Measurements from ENCODE around the gene SASH1. TPM values are rescaled to one million over a fixed set of nuclear protein-coding genes. Genes with fewer than 3 reads are reported as not detected.
A peak's percentile ranks its signal among the peaks of the same experiment; 100 is the strongest.

Gene SASH1
- total RNA-seq, 1 donor from 2014 or later = 86.4 TPM

DNA sequence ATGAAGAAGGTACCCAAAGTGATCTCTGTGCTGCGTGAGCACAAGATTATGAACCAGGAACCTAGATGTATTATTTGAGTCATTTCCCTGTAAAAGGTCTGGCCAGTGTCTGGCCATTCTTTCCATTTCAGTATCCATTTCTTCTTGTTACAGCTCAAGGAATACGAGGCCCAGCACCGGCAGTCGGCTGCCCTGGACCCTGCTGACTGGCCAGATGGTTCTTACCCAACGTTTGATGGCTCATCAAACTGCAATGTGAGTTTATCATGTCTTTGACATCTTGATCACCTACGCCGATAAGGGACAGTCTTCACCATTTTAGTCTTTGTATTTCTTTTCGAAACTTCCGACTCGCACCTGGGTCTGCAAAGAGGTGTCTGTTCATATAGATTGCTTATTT, 144.8 kb downstream of the SASH1 start:
- Histone ChIP-seq H3K4me1 (no peaks in the 10 kb centered on the region), H3K27ac (no peak overlapping the region), H3K36me3 (peaks cover 0 to 9% of the 10 kb centered on the region in 2 donors), H3K27me3 (no peaks in the 10 kb centered on the region), H3K9me3 (no peaks in the 10 kb centered on the region), H3K4me3 (no peak overlapping the region)
- DNase-seq (ENCODE audit: extremely low spot score in 2 of 2) = no peak
- intact Hi-C loops (cut with DNase I) = no loop called here
- TF ChIP-seq POLR2AphosphoS5 (IDR thresholded peaks at IDR 0.05; ENCODE audit: insufficient read depth in 1 of 2, low read depth in 1 of 2) = no peak
- TF ChIP-seq POLR2A (IDR thresholded peaks at IDR 0.05) = no peak
- TF ChIP-seq, protein P1, sequence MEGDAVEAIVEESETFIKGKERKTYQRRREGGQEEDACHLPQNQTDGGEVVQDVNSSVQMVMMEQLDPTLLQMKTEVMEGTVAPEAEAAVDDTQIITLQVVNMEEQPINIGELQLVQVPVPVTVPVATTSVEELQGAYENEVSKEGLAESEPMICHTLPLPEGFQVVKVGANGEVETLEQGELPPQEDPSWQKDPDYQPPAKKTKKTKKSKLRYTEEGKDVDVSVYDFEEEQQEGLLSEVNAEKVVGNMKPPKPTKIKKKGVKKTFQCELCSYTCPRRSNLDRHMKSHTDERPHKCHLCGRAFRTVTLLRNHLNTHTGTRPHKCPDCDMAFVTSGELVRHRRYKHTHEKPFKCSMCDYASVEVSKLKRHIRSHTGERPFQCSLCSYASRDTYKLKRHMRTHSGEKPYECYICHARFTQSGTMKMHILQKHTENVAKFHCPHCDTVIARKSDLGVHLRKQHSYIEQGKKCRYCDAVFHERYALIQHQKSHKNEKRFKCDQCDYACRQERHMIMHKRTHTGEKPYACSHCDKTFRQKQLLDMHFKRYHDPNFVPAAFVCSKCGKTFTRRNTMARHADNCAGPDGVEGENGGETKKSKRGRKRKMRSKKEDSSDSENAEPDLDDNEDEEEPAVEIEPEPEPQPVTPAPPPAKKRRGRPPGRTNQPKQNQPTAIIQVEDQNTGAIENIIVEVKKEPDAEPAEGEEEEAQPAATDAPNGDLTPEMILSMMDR (IDR thresholded peaks at IDR 0.05) = no peak

DNA sequence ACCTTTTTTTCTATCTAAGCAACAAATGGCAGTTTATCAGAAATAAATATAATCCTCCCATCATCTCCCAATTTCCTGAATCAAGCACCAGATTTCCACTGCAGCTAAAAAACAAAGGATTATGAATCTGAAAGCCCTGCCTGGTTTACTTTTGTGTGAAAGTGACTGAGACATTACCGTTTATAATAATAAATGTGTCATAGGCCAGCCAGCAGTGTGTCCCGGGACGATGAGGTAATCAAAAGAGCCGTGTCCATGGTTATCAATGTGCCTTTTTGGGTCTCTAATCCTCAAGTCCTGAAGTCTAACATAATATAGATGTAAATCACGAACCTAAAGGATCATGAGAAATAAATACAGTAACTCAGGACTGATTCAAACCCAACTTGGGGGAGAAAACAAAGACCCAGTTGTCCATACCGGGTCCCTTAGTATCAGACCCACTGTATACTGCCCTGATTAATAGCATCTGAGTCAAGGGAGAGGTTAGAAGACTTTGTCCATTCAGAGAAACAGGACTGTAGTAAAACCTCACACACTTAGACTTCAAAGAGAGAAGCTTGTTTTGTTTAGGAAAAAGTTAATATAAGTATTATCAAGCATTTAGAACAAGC, 149.1 kb downstream of the SASH1 start:
- peak in 1 of 2 donors; percentile 47 for DNase-seq (ENCODE audit: extremely low spot score in 2 of 2)
- intact Hi-C loops (cut with DNase I) = no loop called here
- Histone ChIP-seq H3K27me3 (no peaks in the 10 kb centered on the region), H3K9me3 (no peaks in the 10 kb centered on the region), H3K36me3 (peaks cover 0 to 9% of the 10 kb centered on the region in 2 donors), H3K4me3 (no peak overlapping the region), H3K27ac (peak overlapping the region; percentile 18), H3K4me1 (peaks cover 40% of the 10 kb centered on the region)
- TF ChIP-seq, protein P1 (IDR thresholded peaks at IDR 0.05) = no peak
- TF ChIP-seq POLR2AphosphoS5 (IDR thresholded peaks at IDR 0.05; ENCODE audit: insufficient read depth in 1 of 2, low read depth in 1 of 2) (no peak), POLR2A (IDR thresholded peaks at IDR 0.05) (no peak)

DNA sequence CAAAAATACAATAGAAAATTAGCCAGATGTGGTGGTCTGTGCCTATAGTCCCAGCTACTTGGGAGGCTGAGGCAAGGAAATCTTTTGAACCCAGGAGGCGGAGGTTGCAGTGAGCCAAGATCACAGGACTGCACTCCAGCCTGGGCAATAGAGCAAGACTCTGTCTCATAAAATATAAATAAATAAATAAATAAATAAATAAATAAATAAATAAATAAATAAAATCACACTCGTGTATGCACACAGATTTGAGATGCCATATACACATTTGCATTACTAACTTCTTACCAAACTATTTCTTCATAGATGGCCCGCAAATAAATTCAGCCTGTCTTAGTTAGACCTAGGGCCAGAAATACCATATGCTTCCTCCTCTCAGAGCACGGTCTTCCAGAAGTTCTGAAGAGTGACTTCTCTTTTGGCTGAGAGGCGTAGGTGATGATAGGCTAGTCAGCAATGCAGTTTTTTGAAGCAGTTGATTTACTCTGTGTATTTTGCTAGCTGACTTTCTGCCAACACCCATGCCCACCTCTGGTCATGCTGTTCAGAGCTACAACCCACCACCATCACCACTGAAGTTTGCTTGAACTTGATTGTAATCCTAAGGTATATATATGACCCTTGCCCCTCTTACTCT, 150.1 kb downstream of the SASH1 start:
- peak overlapping the region; percentile 73 for H3K27ac ChIP-seq
- H3K27me3 ChIP-seq = no peaks in the 10 kb centered on the region
- intact Hi-C loops (cut with DNase I) = no loop called here
- H3K36me3 ChIP-seq = peaks cover 0 to 6% of the 10 kb centered on the region in 2 donors
- H3K9me3 ChIP-seq = no peaks in the 10 kb centered on the region
- H3K4me3 ChIP-seq = no peak overlapping the region
- H3K4me1 ChIP-seq = peaks cover 48% of the 10 kb centered on the region
- TF ChIP-seq, protein P1 (IDR thresholded peaks at IDR 0.05) = no peak
- no peak for TF ChIP-seq POLR2AphosphoS5 (IDR thresholded peaks at IDR 0.05; ENCODE audit: insufficient read depth in 1 of 2, low read depth in 1 of 2)
- TF ChIP-seq POLR2A (IDR thresholded peaks at IDR 0.05) = no peak
- DNase-seq (ENCODE audit: extremely low spot score in 2 of 2) = no peak

DNA sequence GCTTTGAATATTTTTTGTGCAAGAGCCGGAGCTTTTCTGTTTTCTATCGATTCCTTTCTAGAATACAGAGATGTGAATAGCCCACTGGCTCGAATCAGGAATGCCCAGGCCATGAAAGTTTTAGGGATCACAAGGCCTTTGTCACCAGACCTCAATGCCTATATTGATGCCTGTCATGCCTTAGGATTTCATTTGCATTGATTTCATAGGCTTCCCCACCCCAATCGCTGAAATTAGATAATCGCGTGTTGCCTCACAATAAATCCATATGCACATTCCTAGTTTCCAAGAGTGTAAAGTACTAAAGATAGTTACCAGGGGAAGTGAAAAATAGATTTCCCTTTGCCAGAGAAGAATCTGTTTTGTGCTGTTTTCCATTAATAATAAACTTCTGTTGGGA, 150.8 kb downstream of the SASH1 start:
- Histone ChIP-seq H3K4me1 (peaks cover 52% of the 10 kb centered on the region), H3K4me3 (no peak overlapping the region), H3K36me3 (no peaks in the 10 kb centered on the region), H3K27me3 (no peaks in the 10 kb centered on the region), H3K27ac (peak overlapping the region; percentile 73), H3K9me3 (no peaks in the 10 kb centered on the region)
- intact Hi-C loops (cut with DNase I) = no loop called here
- no peak for DNase-seq (ENCODE audit: extremely low spot score in 2 of 2)
- TF ChIP-seq, protein P1 (IDR thresholded peaks at IDR 0.05) = no peak
- TF ChIP-seq POLR2A (IDR thresholded peaks at IDR 0.05) (no peak), POLR2AphosphoS5 (IDR thresholded peaks at IDR 0.05; ENCODE audit: insufficient read depth in 1 of 2, low read depth in 1 of 2) (no peak)

DNA sequence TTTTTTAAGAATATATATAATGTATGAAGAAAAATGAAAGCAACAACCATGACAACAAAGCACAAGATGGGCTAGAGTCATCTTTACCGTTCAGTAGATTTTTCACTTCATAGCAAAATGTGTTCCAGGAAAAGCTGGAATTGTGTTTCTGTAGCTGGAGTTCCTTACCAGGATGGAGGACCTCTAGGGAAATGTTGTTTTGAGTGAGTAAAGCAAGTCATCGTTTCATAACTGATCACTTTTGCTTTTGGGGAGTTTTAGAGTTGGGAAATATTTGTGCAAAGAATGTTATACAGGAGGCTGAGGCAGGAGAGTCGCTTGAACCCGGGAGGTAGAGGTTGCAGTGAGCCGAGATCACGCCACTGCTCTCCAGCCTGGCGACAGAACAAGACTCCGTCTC, 151.6 kb downstream of the SASH1 start:
- H3K4me3 ChIP-seq = no peak overlapping the region
- H3K27ac ChIP-seq = peak overlapping the region; percentile 73
- DNase-seq (ENCODE audit: extremely low spot score in 2 of 2) = no peak
- no peaks in the 10 kb centered on the region for H3K27me3 ChIP-seq
- no peaks in the 10 kb centered on the region for H3K9me3 ChIP-seq
- intact Hi-C loops (cut with DNase I) = no loop called here
- H3K4me1 ChIP-seq = peaks cover 52% of the 10 kb centered on the region
- TF ChIP-seq, protein P1 (IDR thresholded peaks at IDR 0.05) = no peak
- peak in 1 of 2 donors; percentile 8 for TF ChIP-seq POLR2AphosphoS5 (IDR thresholded peaks at IDR 0.05; ENCODE audit: insufficient read depth in 1 of 2, low read depth in 1 of 2)
- no peak for TF ChIP-seq POLR2A (IDR thresholded peaks at IDR 0.05)
- no peaks in the 10 kb centered on the region for H3K36me3 ChIP-seq
